Stimulated activated CD8-positive, alpha-beta memory T cell treated with anti-CD3 and anti-CD28 coated beads, Interleukin-15, amount 100 ng/mL, for 1 hour (primary cell): ENCODE data around the gene KIAA0513.
"Not testable (repeated sequence)": the region's sequence is repeated elsewhere in the genome, so short reads cannot be mapped to it uniquely, and the experiment has no call there.

Experiments used
- DNase-seq: peaks from one replicate; pipeline ENCODE4 v3.0.0-alpha.2; 2020; ENCODE audit warnings: low read depth

KIAA0513 gene

GRCh38 chr16:85051067-85051581, 23.5 kb downstream of the KIAA0513 start:
- DNase-seq, result no peak

- DNase-seq, result no peak
These were observed 24.1 kb downstream of the KIAA0513 start for GRCh38 chr16:85051683-85052082.

GRCh38 chr16:85052536-85052935, 24.9 kb downstream of the KIAA0513 start:
- no peak for DNase-seq

GRCh38 chr16:85054321-85054720, 26.7 kb downstream of the KIAA0513 start:
- not testable (repeated sequence) for DNase-seq

GRCh38 chr16:85054948-85055492, 27.4 kb downstream of the KIAA0513 start:
- no peak for DNase-seq

- peak; percentile 44 for DNase-seq
These were observed 28.1 kb downstream of the KIAA0513 start for GRCh38 chr16:85055493-85056210.

- no peak for DNase-seq
These were observed 28.7 kb downstream of the KIAA0513 start for GRCh38 chr16:85056211-85056748.

- DNase-seq, result no peak
These were observed 29.8 kb downstream of the KIAA0513 start for GRCh38 chr16:85057212-85057889.

GRCh38 chr16:85057948-85058347, 30.4 kb downstream of the KIAA0513 start:
- DNase-seq, result no peak

GRCh38 chr16:85058909-85059308, 31.3 kb downstream of the KIAA0513 start:
- no peak for DNase-seq

GRCh38 chr16:85061566-85061965, 34.0 kb downstream of the KIAA0513 start:
- no peak for DNase-seq

GRCh38 chr16:85062323-85062722, 34.7 kb downstream of the KIAA0513 start:
- DNase-seq, result no peak

GRCh38 chr16:85062845-85063244, 35.2 kb downstream of the KIAA0513 start:
- no peak for DNase-seq

GRCh38 chr16:85064186-85064585, 36.6 kb downstream of the KIAA0513 start:
- no peak for DNase-seq

GRCh38 chr16:85065099-85065498, 37.5 kb downstream of the KIAA0513 start:
- DNase-seq, result no peak

- no peak for DNase-seq
These were observed 38.8 kb downstream of the KIAA0513 start for GRCh38 chr16:85066346-85066885.

- no peak for DNase-seq
These were observed 39.4 kb downstream of the KIAA0513 start for GRCh38 chr16:85067024-85067423.

GRCh38 chr16:85067426-85067825, 39.8 kb downstream of the KIAA0513 start:
- no peak for DNase-seq

- DNase-seq, result no peak
These were observed 41.2 kb downstream of the KIAA0513 start for GRCh38 chr16:85068746-85069145.

- DNase-seq, result no peak
These were observed 41.6 kb downstream of the KIAA0513 start for GRCh38 chr16:85069171-85069570.

- DNase-seq, result no peak
These were observed 44.7 kb downstream of the KIAA0513 start for GRCh38 chr16:85072076-85072860.

- no peak for DNase-seq
These were observed 45.4 kb downstream of the KIAA0513 start for GRCh38 chr16:85072947-85073346.
